ENCODE results near the gene SLC25A4.
"Not testable (repeated sequence)": the region's sequence is repeated elsewhere in the genome, so short reads cannot be mapped to it uniquely, and the experiment has no call there.

The SLC25A4 gene

DNA sequence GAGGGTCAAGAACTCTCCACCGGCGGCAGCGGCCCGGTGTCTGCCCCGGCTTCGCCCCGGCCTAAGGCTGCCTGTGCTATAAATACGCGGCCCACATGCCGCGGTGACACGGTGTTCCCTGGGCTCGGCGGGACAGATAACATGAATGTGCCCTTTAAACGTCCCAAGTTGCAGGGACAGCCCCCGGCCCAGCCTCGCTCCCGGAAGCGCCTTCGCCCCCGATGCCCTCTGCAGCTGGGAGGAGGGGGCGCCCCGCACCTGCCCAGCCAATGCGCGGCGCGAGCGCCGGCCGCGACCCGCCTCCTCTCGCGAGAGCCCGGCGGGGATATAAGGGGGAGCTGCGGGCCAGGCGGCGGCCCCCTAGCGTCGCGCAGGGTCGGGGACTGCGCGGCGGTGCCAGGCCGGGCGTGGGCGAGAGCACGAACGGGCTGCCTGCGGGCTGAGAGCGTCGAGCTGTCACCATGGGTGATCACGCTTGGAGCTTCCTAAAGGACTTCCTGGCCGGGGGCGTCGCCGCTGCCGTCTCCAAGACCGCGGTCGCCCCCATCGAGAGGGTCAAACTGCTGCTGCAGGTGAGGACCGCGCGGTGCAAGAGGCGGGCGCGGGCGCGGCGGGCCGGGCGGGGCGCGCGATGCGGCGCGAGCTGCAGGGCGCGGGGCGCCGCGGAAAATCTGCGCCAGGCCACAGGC lies at the start of gene SLC25A4:
Gene SLC25A4 (plus strand): TSS at position 355 of the 689 bp plus-strand sequence. CDS start 107 bp downstream, at position 462.
- DNase-seq, result no peak

- no peak for DNase-seq
Measured at GRCh38 chr4:185093603-185094002, 49.5 kb upstream of the SLC25A4 start.

DNA sequence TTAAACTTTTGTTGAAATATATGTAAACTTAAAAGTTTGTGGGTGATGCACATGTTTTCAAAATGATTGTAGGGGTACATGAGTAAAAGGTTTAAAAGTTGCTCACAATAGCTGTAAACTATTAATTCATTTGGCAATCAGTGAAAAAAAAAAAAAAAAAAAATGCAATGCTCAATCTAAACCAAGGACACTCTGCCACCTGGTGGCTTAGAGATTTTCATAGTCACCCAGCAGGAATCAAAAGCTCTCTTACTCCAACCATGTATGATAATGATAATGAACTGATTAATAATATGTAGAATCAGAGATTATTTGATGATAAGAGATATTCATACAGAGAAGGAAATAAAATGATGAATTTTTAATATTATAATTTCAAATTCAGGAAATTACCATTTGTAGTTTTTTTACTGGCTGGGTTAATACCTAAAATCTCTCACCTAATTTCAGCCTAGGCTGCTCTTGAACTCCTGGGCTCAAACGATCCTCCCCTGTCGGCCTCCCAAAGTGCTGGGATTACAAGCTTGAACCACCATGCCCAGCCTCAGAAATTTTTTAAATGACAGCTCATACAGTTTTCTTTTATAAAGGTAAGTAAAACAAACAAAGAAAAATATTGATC lies 46.9 kb upstream of the SLC25A4 start:
- DNase-seq, result no peak

- DNase-seq, result no peak
Measured at GRCh38 chr4:185098474-185098873, 44.6 kb upstream of the SLC25A4 start.

GRCh38 chr4:185099024-185099682 lies 43.9 kb upstream of the SLC25A4 start:
- no peak for DNase-seq

GRCh38 chr4:185099940-185100339 lies 43.1 kb upstream of the SLC25A4 start:
- no peak for DNase-seq

GRCh38 chr4:185100423-185100822 lies 42.6 kb upstream of the SLC25A4 start:
- no peak for DNase-seq

GRCh38 chr4:185101354-185101890 lies 41.6 kb upstream of the SLC25A4 start:
- no peak for DNase-seq

GRCh38 chr4:185104733-185105132 lies 38.3 kb upstream of the SLC25A4 start:
- DNase-seq, result no peak

DNA sequence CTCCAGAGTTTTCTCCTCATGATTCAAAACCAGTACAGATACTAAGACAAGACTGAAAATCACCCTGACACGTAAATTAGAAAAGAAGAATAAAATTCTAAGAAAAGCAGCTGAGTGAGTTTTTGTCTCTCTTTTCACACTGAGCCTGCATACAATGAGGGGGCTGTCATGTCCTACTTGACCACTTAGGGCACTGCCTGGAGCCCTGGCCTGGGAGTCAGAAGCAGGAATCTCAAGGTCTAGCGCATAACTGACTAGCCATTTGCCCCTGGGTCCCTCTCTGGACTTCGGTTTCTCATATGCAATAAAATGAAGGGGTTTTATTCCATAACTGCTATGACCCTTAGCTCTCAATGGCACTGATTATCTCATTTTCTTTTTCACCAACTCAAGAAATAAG lies 36.7 kb upstream of the SLC25A4 start:
- no peak for DNase-seq

DNA sequence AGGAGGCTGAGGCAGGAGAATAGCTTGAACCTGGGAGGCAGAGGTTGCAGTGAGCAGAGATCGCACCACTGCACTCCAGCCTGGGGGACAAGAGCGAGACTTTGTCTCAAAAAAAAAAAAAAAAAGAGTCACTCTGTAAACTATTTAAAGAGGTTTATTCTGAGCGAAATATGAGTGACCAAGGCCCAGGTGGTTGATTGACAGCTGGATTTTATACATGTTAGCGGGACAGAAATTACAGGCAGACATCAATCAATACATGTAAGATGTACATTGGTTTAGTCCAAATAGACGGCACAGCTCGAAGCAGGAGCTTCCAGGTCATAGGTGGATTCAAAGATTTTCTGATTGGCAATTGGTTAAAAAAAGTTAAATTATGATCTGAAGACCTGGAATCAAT lies 35.5 kb upstream of the SLC25A4 start:
- DNase-seq, result not testable (repeated sequence)

DNA sequence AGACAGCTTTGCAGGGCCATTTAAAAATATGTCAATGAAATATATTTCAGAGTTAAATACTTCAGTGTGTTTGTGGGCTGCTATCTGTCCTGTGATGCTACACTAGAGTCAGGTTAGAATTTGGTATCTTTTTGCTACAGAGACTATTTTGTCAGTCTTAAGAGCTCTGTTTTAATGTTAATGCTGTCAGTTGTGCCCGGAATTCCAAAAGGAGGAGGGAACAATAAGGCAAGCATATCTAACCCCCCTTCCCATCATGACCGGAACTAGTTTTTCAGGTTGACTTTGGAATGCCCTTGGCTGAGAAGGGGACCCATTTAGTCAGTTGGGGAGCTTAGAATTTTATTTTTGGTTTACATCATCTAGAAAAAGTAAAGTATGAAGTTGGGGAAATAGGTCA lies 34.9 kb upstream of the SLC25A4 start:
- no peak for DNase-seq

GRCh38 chr4:185108669-185109068 lies 34.4 kb upstream of the SLC25A4 start:
- DNase-seq, result no peak

GRCh38 chr4:185109736-185110135 lies 33.3 kb upstream of the SLC25A4 start:
- DNase-seq, result no peak

- DNase-seq, result no peak
Measured at GRCh38 chr4:185110375-185110823, 32.7 kb upstream of the SLC25A4 start.

GRCh38 chr4:185112104-185112503 lies 31.0 kb upstream of the SLC25A4 start:
- no peak for DNase-seq

DNA sequence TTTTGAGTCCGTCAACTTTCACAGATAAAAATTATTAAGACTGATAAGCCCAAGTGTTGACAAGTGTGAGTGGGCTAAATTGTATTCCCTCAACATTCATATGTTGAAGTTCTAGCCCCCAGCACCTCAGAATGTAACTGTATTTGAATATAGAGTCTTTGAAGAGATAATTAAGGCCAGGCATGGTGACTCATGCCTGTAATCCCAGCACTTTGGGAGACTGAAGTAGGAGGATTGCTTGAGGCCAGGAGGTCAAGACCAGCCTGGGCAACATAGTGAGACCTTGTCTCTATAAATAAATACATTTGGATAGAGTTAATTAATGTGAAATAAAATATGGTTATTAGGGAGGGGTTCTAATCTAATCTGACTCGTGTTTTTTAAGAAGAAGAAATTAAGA lies 29.7 kb upstream of the SLC25A4 start:
- DNase-seq, result no peak

GRCh38 chr4:185115827-185116232 lies 27.2 kb upstream of the SLC25A4 start:
- peak; percentile 91 for DNase-seq

DNA sequence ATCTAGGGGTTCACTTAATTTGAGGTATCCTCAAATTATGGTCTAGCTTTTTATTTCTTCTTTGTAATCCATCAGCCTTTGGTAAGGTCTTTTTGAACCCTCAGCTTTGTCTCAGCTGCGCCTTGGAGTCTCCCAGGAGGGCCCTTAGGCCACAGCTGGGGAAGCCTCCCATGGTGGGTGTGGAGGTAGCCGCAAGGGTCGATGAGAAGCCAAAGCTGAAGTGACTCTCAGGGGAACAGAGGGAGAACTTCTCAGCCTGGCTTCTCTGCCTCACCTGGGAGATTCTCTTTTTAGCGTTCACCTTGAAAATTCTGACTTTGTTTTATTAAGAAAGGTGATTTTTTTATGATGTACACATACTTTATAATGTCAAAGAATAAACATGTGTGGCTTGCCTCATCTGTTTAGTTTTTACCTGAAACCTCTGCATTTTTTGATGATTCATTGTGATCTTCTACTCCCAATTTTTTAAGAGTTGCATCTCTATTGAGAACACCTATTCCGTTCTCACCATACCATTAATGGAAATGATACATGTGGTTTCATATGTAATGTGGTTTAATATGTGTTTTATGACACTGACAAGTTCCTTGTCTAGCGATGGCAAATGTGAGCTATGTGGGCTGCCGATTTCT lies 25.6 kb upstream of the SLC25A4 start:
- no peak for DNase-seq

DNA sequence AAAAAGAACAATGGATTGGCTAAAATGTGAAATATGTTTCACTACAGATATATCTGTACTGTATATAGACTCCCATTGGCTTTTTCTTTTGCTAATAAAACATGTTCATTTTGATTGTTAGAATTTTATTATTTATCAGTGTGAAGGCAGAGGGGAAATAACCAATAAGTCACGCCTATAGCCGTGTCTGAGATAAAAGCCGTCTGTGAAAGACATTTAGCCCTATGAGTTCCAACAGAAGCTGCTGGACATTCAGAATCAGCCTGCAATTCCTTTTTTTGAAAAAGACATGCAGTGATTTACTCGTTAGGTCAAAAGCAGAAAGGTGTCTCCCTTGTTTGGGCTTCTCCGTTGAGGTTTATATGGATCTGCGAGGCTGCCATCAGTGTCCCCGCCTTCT lies 24.2 kb upstream of the SLC25A4 start:
- DNase-seq, result no peak

- not testable (repeated sequence) for DNase-seq
Measured at GRCh38 chr4:185119467-185119866, 23.6 kb upstream of the SLC25A4 start.

DNA sequence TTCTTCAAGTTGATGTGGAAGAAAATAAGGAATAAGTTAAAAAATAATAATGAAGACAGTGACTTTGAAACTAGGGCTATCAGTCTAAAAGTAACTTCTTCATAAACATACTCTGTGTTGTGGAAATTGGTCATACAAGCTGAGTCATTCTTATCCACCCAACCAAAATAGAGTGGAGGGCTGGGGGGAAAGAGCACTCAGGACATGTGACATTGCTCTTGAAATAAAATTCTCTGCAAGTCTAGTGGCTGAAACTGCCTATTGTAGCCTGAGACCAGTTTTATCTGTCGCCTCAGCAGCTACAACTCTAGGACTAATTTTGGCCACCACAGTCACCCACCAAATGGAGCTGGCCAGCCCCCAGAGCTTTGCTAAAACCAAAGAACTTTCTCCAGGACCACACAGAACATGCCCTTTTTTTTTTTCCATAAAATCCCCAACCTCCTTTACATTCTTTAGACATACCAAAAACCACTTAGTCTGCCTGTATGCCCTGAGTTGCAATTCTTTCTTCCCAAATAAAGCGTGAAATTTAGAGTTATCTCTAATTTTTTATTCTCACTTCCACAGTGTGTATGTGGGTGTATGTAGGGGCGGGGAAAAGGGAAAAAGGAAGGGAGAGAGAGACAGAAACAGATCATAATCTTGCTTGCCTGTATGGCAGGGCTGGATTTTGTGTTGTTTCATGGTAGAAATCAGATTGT lies 23.0 kb upstream of the SLC25A4 start:
- DNase-seq, result no peak

- no peak for DNase-seq
Measured at GRCh38 chr4:185120631-185120946, 22.5 kb upstream of the SLC25A4 start.

Data from DMS 273 treated with DMSO at 0.1 percent for 48 hours (cell line).